Mesodermal cell (in vitro differentiated cells): Measurements from ENCODE around the gene ARCN1.

Experiments
- H3K27ac ChIP-seq: 2 replicates; pipeline ENCODE4 v1.7.0; 2013; ENCODE audit warnings: mild to moderate bottlenecking, low read depth, low read length, moderate library complexity; ENCODE audit not compliant: severe bottlenecking
- H3K36me3 ChIP-seq: 2 replicates; pipeline ENCODE4 v1.7.1; 2013; ENCODE audit warnings: mild to moderate bottlenecking, low read length, moderate library complexity; ENCODE audit not compliant: control insufficient read depth, insufficient read depth
- H3K4me1 ChIP-seq: one replicate; pipeline ENCODE4 v1.7.1; 2013; ENCODE audit warnings: mild to moderate bottlenecking, low read length; ENCODE audit not compliant: insufficient read depth, control insufficient read depth, poor library complexity, severe bottlenecking
- H3K4me3 ChIP-seq: 2 replicates; pipeline ENCODE4 v1.7.0; 2013; ENCODE audit warnings: low read length, control low read depth, mild to moderate bottlenecking; ENCODE audit not compliant: insufficient read depth, poor library complexity, severe bottlenecking; ENCODE audit errors: extremely low read depth
- H3K9me3 ChIP-seq: 2 replicates; pipeline ENCODE4 v1.7.1; 2013; ENCODE audit warnings: mild to moderate bottlenecking, low read length, moderate library complexity; ENCODE audit not compliant: control insufficient read depth
- WGBS, 2 experiments: methylation state at CpG; one replicate each; pipeline ENCODE4 v1.1.5; 2013; ENCODE audit warnings: missing lambda C conversion rate in 2 of 2; ENCODE audit not compliant: insufficient coverage in 2 of 2; 5-methylcytosine and 5-hydroxymethylcytosine counted together

Gene ARCN1

DNA sequence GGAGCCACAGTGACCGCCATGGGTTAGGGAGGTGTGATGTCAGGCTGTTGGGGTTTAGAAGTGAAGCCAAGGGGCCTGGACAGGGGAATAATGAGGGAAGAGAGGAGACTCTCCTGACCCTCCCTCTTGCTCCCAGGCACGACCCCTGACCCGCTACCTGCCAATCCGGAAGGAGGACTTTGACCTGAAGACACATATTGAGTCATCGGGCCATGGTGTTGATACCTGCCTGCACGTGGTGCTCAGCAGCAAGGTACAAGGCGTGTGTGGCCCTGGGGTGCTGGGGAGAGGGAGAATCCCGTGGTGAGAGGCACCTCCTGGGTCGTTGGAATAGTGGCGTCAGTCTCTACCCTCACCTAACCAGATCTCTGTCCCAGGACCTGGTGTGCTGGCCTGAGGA lies 77.7 kb downstream of the ARCN1 start:
- no peaks in the 10 kb centered on the region for H3K9me3 ChIP-seq
- 96 to 100% methylated on average over 4 to 6 of the region's 10 CpGs for WGBS, 2 experiments
- no peak overlapping the region for H3K4me3 ChIP-seq
- H3K27ac ChIP-seq: no peak overlapping the region
- no peaks in the 10 kb centered on the region for H3K4me1 ChIP-seq
- peaks cover 96% of the 10 kb centered on the region for H3K36me3 ChIP-seq

GRCh38 chr11:118650366-118650765 lies 78.2 kb downstream of the ARCN1 start:
- Histone ChIP-seq H3K4me3 (no peak overlapping the region), H3K36me3 (peaks cover 96% of the 10 kb centered on the region), H3K4me1 (no peaks in the 10 kb centered on the region), H3K9me3 (no peaks in the 10 kb centered on the region), H3K27ac (no peak overlapping the region)
- WGBS, 2 experiments: 96 to 97% methylated on average over 6 to 8 of the region's 8 CpGs

DNA sequence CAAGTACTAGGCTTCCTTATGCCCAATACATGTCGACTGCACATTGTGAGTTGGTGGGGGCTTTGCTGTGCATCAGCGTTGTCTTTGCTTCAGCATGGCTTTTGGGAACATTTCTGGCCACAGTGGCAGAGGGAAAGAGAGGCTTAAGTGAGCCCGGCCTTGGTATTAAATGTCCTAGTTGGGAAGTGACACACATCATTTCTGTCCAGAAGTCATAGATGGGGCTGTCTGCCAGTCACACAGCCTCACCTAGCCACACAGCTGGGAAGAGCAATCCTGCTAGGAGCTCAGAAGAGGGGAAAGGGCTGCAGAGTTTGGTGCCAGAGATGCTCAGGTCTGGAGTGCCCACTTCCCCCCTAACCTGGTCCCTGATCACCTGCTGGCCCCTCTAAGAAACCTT lies 79.6 kb downstream of the ARCN1 start:
- H3K27ac ChIP-seq: no peak overlapping the region
- H3K4me3 ChIP-seq: no peak overlapping the region
- H3K36me3 ChIP-seq: peaks cover 96% of the 10 kb centered on the region
- 89 to 100% methylated on average over 2 to 3 of the region's 3 CpGs for WGBS, 2 experiments
- H3K4me1 ChIP-seq: no peaks in the 10 kb centered on the region
- H3K9me3 ChIP-seq: no peaks in the 10 kb centered on the region
